Thymus (tissue), 11 donors: ENCODE measurements around the gene TNNI3K. TPM values are rescaled to one million over a fixed set of nuclear protein-coding genes. Genes with fewer than 3 reads are reported as not detected.

ENCODE experiments used
- DNase-seq, 9 donors: peaks; one replicate each; pipeline ENCODE4 v3.0.0-alpha.2; 2013; ENCODE audit warnings: low spot score in 9 of 9, low read depth in 6 of 9, missing footprints in 1 of 9
- H3K27ac ChIP-seq, 2 donors: one replicate each; pipeline ENCODE4 v1.5.1; 2013; ENCODE audit warnings: control low read depth in 1 of 2, low read depth in 1 of 2, low read length in 1 of 2, mild to moderate bottlenecking in 1 of 2, moderate library complexity in 1 of 2
- H3K27me3 ChIP-seq, 2 donors: one replicate each; pipeline ENCODE4 v1.5.1; 2013; ENCODE audit warnings: low read length in 1 of 2; ENCODE audit not compliant: control insufficient read depth in 2 of 2, insufficient read depth in 1 of 2
- H3K36me3 ChIP-seq, 2 donors: one replicate each; pipeline ENCODE4 v1.5.1; 2013; ENCODE audit warnings: low read length in 1 of 2, mild to moderate bottlenecking in 1 of 2, moderate library complexity in 1 of 2; ENCODE audit not compliant: control insufficient read depth in 2 of 2, insufficient read depth in 2 of 2
- H3K4me1 ChIP-seq, 2 donors: one replicate each; pipeline ENCODE4 v1.5.1; 2013; ENCODE audit warnings: low read length in 2 of 2; ENCODE audit not compliant: control insufficient read depth in 2 of 2, insufficient read depth in 2 of 2
- H3K4me3 ChIP-seq, 2 donors: one replicate each; pipeline ENCODE4 v1.5.1; 2013; ENCODE audit warnings: low read length in 2 of 2, control low read depth in 1 of 2, mild to moderate bottlenecking in 1 of 2
- H3K9me3 ChIP-seq, 2 donors: one replicate each; pipeline ENCODE4 v1.5.1; 2013; ENCODE audit warnings: low read length in 1 of 2, mild to moderate bottlenecking in 1 of 2; ENCODE audit not compliant: control insufficient read depth in 2 of 2, insufficient read depth in 1 of 2
- WGBS: extraction: QIAGEN DNeasy Blood & Tissue Kit; methylation state at CpG from one replicate; pipeline ENCODE4 v1.1.7; 2013; 5-methylcytosine and 5-hydroxymethylcytosine counted together
- polyA plus RNA-seq: library from polyadenylated mRNA; stranded (reverse); fragments of 200-250 nt; gene quantifications from one replicate; pipeline ENCODE4 v1.2.3, GENCODE V29; 2013
- total RNA-seq: library from RNA; stranded (reverse); fragments of 120-200 nt; gene quantifications from one replicate; pipeline ENCODE4 v1.2.4, GENCODE V29; 2013
- donor health status: healthy.

The TNNI3K gene
- total and polyA plus RNA-seq, 2 donors = 0.61 to 0.94 TPM

DNA sequence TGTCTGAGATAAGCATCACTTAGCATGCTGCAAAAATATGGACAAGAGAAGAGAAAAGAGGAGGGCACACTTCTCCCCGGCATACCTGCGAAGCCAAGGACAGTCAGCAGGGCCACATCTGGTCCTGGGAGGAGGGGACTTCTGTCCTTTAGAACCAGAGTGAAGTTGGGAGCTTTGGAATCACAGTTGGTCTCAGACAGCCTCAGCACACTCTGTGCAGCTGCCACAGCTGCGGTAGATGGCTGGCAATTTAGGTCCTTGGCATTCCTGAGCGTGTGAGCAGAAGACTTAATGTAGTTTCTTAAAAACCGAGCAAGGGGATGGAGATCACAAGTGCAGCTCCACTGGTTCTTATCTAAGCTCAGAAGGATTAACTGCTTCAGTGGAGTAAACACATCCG, 244.9 kb downstream of the TNNI3K start:
- no peak for DNase-seq
- Histone ChIP-seq H3K27ac (no peak overlapping the region), H3K36me3 (no peaks in the 10 kb centered on the region), H3K4me3 (no peak overlapping the region), H3K4me1 (no peaks in the 10 kb centered on the region), H3K9me3 (no peaks in the 10 kb centered on the region), H3K27me3 (no peaks in the 10 kb centered on the region)
- WGBS = 89% methylated on average over 6 of the region's 6 CpGs

DNA sequence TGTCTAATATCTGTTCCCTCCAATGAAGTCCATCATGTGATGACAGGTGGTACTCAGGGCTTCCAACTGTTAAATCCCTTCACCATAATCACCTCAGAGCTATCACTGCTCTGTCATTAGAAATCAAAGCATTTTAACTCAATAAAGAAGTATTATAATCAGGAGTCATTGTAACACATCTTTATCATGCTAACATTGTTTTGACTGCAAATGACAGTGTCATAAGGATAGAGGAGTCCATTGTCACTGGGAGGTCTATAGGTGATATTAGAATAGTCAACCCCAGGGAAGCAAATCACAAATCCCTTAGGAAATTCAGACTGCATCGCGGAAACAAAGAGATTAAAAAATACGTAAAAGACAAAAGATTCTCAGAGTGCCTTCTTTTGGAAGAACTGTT, 246.4 kb downstream of the TNNI3K start:
- Histone ChIP-seq H3K36me3 (no peaks in the 10 kb centered on the region), H3K4me3 (no peak overlapping the region), H3K4me1 (no peaks in the 10 kb centered on the region), H3K27me3 (no peaks in the 10 kb centered on the region), H3K9me3 (no peaks in the 10 kb centered on the region), H3K27ac (no peak overlapping the region)
- DNase-seq = no peak
- 85% methylated on average over 3 of the region's 3 CpGs for WGBS

GRCh38 chr1:74485622-74486021, 250.4 kb downstream of the TNNI3K start:
- no peak overlapping the region for H3K27ac ChIP-seq
- no peaks in the 10 kb centered on the region for H3K4me1 ChIP-seq
- H3K27me3 ChIP-seq = no peaks in the 10 kb centered on the region
- no peak overlapping the region for H3K4me3 ChIP-seq
- WGBS = 98% methylated on average over 3 of the region's 3 CpGs
- no peak for DNase-seq
- no peaks in the 10 kb centered on the region for H3K9me3 ChIP-seq
- no peaks in the 10 kb centered on the region for H3K36me3 ChIP-seq

DNA sequence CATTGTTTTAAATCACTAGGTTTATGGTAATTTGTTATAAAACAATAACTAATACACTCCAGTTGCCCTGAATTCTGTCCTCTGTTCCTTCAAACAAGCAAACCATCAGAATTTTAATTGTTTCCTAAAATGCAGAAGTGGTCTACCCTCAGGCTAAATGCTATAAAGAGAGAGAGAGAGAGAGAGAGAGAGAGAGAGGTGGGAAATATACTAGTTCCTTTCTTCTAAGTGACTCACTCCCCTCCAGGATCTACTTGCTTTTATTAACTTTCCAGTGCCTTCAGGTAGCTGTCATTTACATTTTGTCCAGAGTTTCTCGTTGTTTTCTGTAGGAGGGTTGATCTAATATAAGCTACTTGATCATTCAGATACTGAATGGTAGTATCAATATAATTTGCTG, 250.8 kb downstream of the TNNI3K start:
- Histone ChIP-seq H3K27me3 (no peaks in the 10 kb centered on the region), H3K4me1 (no peaks in the 10 kb centered on the region), H3K9me3 (no peaks in the 10 kb centered on the region), H3K36me3 (no peaks in the 10 kb centered on the region), H3K27ac (no peak overlapping the region), H3K4me3 (no peak overlapping the region)
- no peak for DNase-seq
- WGBS = 78% methylated on average over 1 of the region's 1 CpG

- no peak overlapping the region for H3K27ac ChIP-seq
- no peaks in the 10 kb centered on the region for H3K9me3 ChIP-seq
- H3K27me3 ChIP-seq = no peaks in the 10 kb centered on the region
These were observed 261.5 kb downstream of the TNNI3K start for GRCh38 chr1:74496669-74497068.

GRCh38 chr1:74498901-74499300, 263.7 kb downstream of the TNNI3K start:
- WGBS = 93% methylated on average over 3 of the region's 3 CpGs
- Histone ChIP-seq H3K4me3 (no peak overlapping the region), H3K27ac (no peak overlapping the region), H3K4me1 (no peaks in the 10 kb centered on the region), H3K27me3 (no peaks in the 10 kb centered on the region), H3K36me3 (no peaks in the 10 kb centered on the region), H3K9me3 (no peaks in the 10 kb centered on the region)
- DNase-seq = no peak

More at GRCh38 chr1:74496669-74497068, 261.5 kb downstream of the TNNI3K start:
- DNase-seq = no peak
- no peaks in the 10 kb centered on the region for H3K4me1 ChIP-seq
- no peaks in the 10 kb centered on the region for H3K36me3 ChIP-seq
- H3K4me3 ChIP-seq = no peak overlapping the region

GRCh38 chr1:74502432-74502831, 267.2 kb downstream of the TNNI3K start:
- Histone ChIP-seq H3K27me3 (no peaks in the 10 kb centered on the region), H3K4me1 (no peaks in the 10 kb centered on the region), H3K27ac (no peak overlapping the region), H3K4me3 (no peak overlapping the region), H3K9me3 (no peaks in the 10 kb centered on the region), H3K36me3 (no peaks in the 10 kb centered on the region)
- 49% methylated on average over 4 of the region's 4 CpGs for WGBS
- peak in 4 of 9 donors; percentile 6 to 37 (median 9) for DNase-seq

DNA sequence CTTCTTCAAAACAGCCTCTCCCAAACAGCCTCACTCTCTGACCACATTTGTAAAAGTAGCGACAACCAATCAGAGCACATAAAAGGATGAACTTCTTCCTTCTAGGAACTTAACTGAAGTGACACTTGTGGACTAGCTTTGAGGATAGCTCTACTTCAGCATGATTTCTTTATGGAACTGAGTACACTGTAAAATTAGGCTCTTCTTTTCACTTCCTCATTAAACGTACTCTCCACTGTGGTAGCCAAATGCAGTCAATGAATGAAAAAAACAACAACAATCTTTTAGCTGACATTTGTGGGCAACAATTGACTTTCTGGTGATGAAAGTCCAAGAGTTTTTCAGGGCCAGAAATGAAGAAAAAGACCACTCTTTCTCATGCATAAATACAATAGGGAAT, 267.7 kb downstream of the TNNI3K start:
- DNase-seq = no peak
- H3K36me3 ChIP-seq = no peaks in the 10 kb centered on the region

DNA sequence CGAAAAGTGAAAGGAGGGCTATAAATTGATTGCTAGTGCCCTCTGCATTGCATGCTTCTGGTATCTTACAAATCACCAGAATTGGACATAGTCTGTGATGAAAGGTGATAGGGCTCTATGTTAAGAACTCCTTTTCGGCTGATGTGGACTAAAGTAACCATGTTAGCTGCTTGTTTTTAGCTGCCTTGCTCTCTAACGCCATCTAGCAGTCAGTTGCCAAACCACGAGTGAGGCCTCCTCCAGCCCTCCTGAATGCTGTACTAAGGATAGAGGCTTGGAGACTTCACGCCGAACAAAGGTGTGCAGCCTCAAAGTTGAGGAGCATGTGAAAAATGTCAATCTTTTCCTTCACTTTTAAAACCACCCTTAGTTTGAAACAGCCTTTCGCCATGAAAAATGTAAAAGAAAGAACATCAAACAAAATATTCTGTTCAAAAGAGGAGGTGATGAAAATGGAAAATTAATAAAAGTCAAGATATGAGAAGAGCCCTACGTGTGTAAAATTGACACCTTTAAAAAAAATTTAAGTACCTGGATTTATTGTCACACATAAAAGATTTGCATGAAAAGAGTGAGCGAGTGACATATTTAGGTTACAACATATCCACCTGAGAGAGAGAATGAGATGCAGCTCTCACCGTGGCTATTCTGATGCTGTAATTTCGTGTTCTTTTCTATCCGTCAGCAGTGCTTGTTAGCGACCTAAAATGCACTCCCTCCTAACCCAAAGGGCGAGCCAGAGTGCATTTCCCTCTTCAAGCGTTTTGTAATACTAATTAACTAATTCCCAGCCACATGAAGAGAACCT, 269.1 kb downstream of the TNNI3K start:
- H3K36me3 ChIP-seq = no peaks in the 10 kb centered on the region
- H3K9me3 ChIP-seq = no peaks in the 10 kb centered on the region
- 50% methylated on average over 15 of the region's 15 CpGs for WGBS
- no peak overlapping the region for H3K27ac ChIP-seq
- no peaks in the 10 kb centered on the region for H3K27me3 ChIP-seq
- no peaks in the 10 kb centered on the region for H3K4me1 ChIP-seq
- DNase-seq = peak in 6 of 9 donors; percentile 6 to 49 (median 17)
- H3K4me3 ChIP-seq = no peak overlapping the region

More for the DNA sequence above, 267.7 kb downstream of the TNNI3K start:
- Histone ChIP-seq H3K4me3 (no peak overlapping the region), H3K27me3 (no peaks in the 10 kb centered on the region), H3K4me1 (no peaks in the 10 kb centered on the region), H3K27ac (no peak overlapping the region), H3K9me3 (no peaks in the 10 kb centered on the region)
- 58% methylated on average over 2 of the region's 2 CpGs for WGBS
